Naive thymus-derived CD4-positive, alpha-beta T cell (primary cell): ENCODE results near the gene TTC7B. TPM values are rescaled to one million over a fixed set of nuclear protein-coding genes. Genes with fewer than 3 reads are reported as not detected.

Experiments
- ATAC-seq: fragments of 150-1000 bp; cut with Tn5 transposase; 2 replicates; pipeline ENCODE4 v1.10.0; 2021; ENCODE audit warnings: mild to moderate bottlenecking, moderate library complexity
- CTCF ChIA-PET: fragments of 350-600 bp; sonication (Branson Sonifier 250); formaldehyde crosslinking; loops from one replicate; lab custom pipeline; 2021; ENCODE audit warnings: antibody characterized with exemption; lab: Charles Lee
- POLR2A ChIA-PET: fragments of 350-600 bp; sonication (Branson Sonifier 250); formaldehyde crosslinking; loops from one replicate; lab custom pipeline; 2021; ENCODE audit warnings: antibody characterized with exemption, inconsistent platforms; lab: Charles Lee
- DNase-seq, 9 donors: peaks; one replicate each; pipeline versions ENCODE4 v3.0.0 to v3.0.0-alpha.2; 2020 to 2022; ENCODE audit warnings: mixed read lengths in 1 of 9
- H3K27ac ChIP-seq: one replicate; pipeline ENCODE4 v1.7.0; 2013; ENCODE audit warnings: mild to moderate bottlenecking, low read depth, low read length, moderate library complexity
- H3K27me3 ChIP-seq, 2 donors: one replicate each; pipeline ENCODE4 v1.7.0; 2013; ENCODE audit warnings: low read length in 2 of 2, mild to moderate bottlenecking in 2 of 2, moderate library complexity in 2 of 2; ENCODE audit not compliant: control insufficient read depth in 2 of 2, insufficient read depth in 2 of 2
- H3K36me3 ChIP-seq, 3 experiments: 1 replicate in 2 of 3; 2 replicates in 1 of 3; pipeline ENCODE4 v1.7.0; 2013; ENCODE audit warnings: low read length in 3 of 3, mild to moderate bottlenecking in 3 of 3, moderate library complexity in 1 of 3; ENCODE audit not compliant: insufficient read depth in 3 of 3, control insufficient read depth in 2 of 3
- H3K4me1 ChIP-seq, 2 donors: one replicate each; pipeline ENCODE4 v1.7.0; 2013; ENCODE audit warnings: low read length in 2 of 2, mild to moderate bottlenecking in 2 of 2, moderate library complexity in 1 of 2; ENCODE audit not compliant: control insufficient read depth in 2 of 2, insufficient read depth in 2 of 2
- H3K4me3 ChIP-seq: 2 replicates; pipeline ENCODE4 v1.7.0; 2013; ENCODE audit warnings: mild to moderate bottlenecking, low read length
- H3K9me3 ChIP-seq, 3 experiments: 1 replicate in 2 of 3; 2 replicates in 1 of 3; pipeline ENCODE4 v1.7.0; 2013; ENCODE audit warnings: low read length in 3 of 3; ENCODE audit not compliant: control insufficient read depth in 2 of 3
- H3K27ac Mint-ChIP-seq, 9 donors: one replicate each; pipeline ENCODE4 v1.8.0; 2020 to 2022; ENCODE audit warnings: mixed read lengths in 9 of 9, mild to moderate bottlenecking in 8 of 9, moderate library complexity in 5 of 9, inconsistent platforms in 2 of 9
- H3K27me3 Mint-ChIP-seq, 5 donors: one replicate each; pipeline ENCODE4 v1.8.0; 2021 to 2022; ENCODE audit warnings: mixed read lengths in 5 of 5, mild to moderate bottlenecking in 1 of 5
- H3K36me3 Mint-ChIP-seq, 5 donors: one replicate each; pipeline ENCODE4 v1.8.0; 2020 to 2022; ENCODE audit warnings: mixed read lengths in 5 of 5, mild to moderate bottlenecking in 3 of 5, inconsistent platforms in 1 of 5
- H3K4me1 Mint-ChIP-seq, 7 donors: one replicate each; pipeline ENCODE4 v1.8.0; 2020 to 2022; ENCODE audit warnings: mixed read lengths in 7 of 7, mild to moderate bottlenecking in 3 of 7, inconsistent platforms in 1 of 7
- H3K4me3 Mint-ChIP-seq, 10 donors: one replicate each; pipeline ENCODE4 v1.8.0; 2020 to 2022; ENCODE audit warnings: mild to moderate bottlenecking in 10 of 10, mixed read lengths in 10 of 10, moderate library complexity in 6 of 10, inconsistent platforms in 2 of 10
- H3K9me3 Mint-ChIP-seq, 11 donors: one replicate each; pipeline ENCODE4 v1.8.0; 2020 to 2022; ENCODE audit warnings: mixed read lengths in 11 of 11, mild to moderate bottlenecking in 4 of 11, inconsistent platforms in 1 of 11, moderate library complexity in 1 of 11
- intact Hi-C, 2 donors: fragments of 100-400 bp; cut with micrococcal nuclease; formaldehyde crosslinking; loops; one replicate each; pipeline ENCODE4 v1.15.1; 2023
- polyA plus RNA-seq, 2 donors: library from polyadenylated mRNA; unstranded; fragments of 300-500 nt; fragmentation: Illumina TruSeq; gene quantifications; one replicate each; pipeline ENCODE4 v1.2.3, GENCODE V29; 2021
- total RNA-seq, 6 experiments: library from RNA in 5 of 6; stranded (reverse) in 5 of 6; gene quantifications; 1 replicate in 5 of 6; 2 replicates in 1 of 6; pipeline ENCODE4 v1.2.3 and lab custom pipeline; 2021 to 2026

The TTC7B gene
- total and polyA plus RNA-seq, 7 experiments from 2014 or later: 0.08 to 9.5 (median 3.4) TPM; not detected in 2

DNA sequence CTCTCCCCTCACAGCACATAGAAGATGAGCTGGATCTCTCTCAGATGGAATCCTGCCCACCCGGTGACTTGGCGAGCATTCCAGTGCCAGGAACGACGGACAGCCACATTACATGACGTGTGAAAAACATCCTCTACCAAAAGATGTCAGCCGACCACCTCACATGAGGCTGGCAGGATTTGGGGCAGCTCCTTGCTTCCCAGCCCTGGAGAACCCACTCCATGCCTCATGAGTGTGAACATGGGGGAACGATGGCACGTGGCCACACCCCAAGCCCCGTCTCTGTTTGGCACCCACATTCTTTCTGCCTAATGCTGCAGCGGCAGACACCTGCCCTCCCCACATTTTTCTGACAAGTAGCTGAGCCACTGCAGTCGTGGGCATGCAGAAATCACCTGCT is 216.9 kb downstream of the TTC7B start:
- Mint-ChIP-seq H3K27me3 (peaks cover 3 to 16% (median 11%) of the 10 kb centered on the region in 5 donors), H3K9me3 (no peaks in the 10 kb centered on the region), H3K36me3 (no peaks in the 10 kb centered on the region), H3K4me3 (no peak overlapping the region), H3K4me1 (no peaks in the 10 kb centered on the region), H3K27ac (no peak overlapping the region)
- ChIA-PET POLR2A (no interaction called here), CTCF (no interaction called here)
- no peak overlapping the region for H3K27ac ChIP-seq
- no peak overlapping the region for H3K4me3 ChIP-seq
- H3K36me3 ChIP-seq: no peaks in the 10 kb centered on the region
- no peaks in the 10 kb centered on the region for H3K4me1 ChIP-seq
- H3K9me3 ChIP-seq: no peaks in the 10 kb centered on the region
- H3K27me3 ChIP-seq: no peaks in the 10 kb centered on the region
- ATAC-seq (no peak), DNase-seq (no peak)
- intact Hi-C loops: no loop called here

DNA sequence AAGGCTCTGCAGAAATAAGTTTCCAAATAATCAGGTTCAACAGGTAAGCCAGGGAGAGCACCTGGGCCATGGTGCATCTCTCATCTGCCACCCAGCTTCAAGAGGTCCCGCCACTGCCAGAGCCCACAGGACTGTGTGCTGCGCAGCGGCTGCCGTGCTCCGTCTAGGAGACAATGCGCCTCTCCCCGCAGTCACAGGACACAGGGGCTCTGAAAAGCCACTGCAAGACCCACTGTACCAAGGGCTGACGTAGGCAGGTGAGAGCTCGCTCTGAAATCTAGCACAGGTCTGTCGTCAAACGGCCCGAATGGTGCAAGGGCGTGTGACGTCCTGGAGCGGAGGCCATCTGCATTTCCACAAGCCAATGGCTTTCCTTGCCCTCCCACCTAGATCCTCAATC is 218.3 kb downstream of the TTC7B start:
- Histone ChIP-seq H3K9me3 (no peaks in the 10 kb centered on the region), H3K27me3 (no peaks in the 10 kb centered on the region), H3K4me1 (no peaks in the 10 kb centered on the region), H3K36me3 (no peaks in the 10 kb centered on the region), H3K4me3 (no peak overlapping the region), H3K27ac (no peak overlapping the region)
- H3K9me3 Mint-ChIP-seq: no peaks in the 10 kb centered on the region
- H3K36me3 Mint-ChIP-seq: no peaks in the 10 kb centered on the region
- no peak overlapping the region for H3K27ac Mint-ChIP-seq
- POLR2A ChIA-PET: no interaction called here
- no peak overlapping the region for H3K4me3 Mint-ChIP-seq
- H3K27me3 Mint-ChIP-seq: peaks cover 3 to 14% (median 4%) of the 10 kb centered on the region in 5 donors
- intact Hi-C loops: no loop called here
- H3K4me1 Mint-ChIP-seq: no peaks in the 10 kb centered on the region
- ATAC-seq (no peak), DNase-seq (no peak)
- CTCF ChIA-PET: no interaction called here

DNA sequence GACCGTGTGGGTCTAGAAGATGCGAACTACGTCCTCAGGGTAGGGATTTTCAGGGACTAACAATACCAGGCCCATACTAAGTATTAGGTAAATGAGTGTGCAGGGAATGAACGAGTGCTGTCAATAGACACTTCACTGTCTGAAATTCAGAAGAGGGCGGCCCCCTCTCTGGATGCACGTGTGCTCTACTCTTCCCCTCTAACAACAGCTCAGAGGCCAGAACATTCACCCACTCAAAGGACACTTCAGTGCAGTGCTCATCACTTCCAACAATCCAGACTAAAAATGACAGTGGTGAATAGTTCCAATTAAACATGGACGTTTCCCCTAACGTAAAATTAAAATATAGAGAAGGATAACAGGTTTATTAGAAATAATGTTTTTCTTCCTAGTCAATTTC is 219.5 kb downstream of the TTC7B start:
- Histone ChIP-seq H3K27me3 (no peaks in the 10 kb centered on the region), H3K9me3 (no peaks in the 10 kb centered on the region), H3K4me3 (no peak overlapping the region), H3K4me1 (no peaks in the 10 kb centered on the region), H3K27ac (no peak overlapping the region), H3K36me3 (no peaks in the 10 kb centered on the region)
- Mint-ChIP-seq H3K9me3 (no peaks in the 10 kb centered on the region), H3K4me3 (no peak overlapping the region), H3K4me1 (no peaks in the 10 kb centered on the region), H3K27ac (no peak overlapping the region), H3K36me3 (no peaks in the 10 kb centered on the region), H3K27me3 (peaks cover 0 to 13% (median 3%) of the 10 kb centered on the region in 5 donors)
- DNase-seq (no peak), ATAC-seq (no peak)
- intact Hi-C loops: no loop called here
- POLR2A ChIA-PET: no interaction called here
- CTCF ChIA-PET: no interaction called here

DNA sequence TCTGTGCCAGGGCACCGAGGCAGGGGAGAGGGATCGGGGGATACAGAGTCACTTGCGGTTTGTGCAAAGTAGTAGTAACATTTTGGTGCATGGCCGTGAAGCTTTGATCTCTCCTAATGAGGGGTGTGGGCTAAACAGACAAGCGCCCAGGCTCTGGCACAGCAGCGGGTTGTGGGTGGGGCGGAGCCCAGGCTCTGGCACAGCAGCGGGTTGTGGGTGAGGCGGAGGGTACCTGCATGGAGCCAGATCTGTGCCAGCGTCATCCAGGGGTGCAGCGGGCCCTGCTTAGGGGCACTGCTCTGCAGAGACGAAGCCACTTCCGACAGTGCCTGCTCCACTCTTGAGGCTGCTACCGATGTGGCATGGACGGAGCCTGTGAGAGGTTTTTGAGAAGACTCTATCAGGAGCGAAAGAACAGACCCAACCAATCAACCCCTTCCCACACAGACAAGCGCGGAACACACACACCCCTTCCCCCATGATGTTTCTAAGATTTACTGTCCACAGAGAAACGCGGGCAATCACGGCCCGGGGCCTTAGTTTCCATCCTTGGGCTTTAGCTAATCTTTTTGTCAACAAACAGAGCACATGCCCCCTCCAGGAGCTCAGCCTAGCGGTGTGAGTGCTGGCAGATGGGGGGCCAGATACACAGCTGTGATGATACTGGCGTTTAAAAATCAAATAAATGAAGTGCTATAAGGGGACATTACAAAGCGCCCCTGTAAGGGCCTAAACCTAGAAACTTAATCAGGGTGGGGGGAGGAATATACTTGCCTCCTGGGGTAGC is 222.8 kb downstream of the TTC7B start:
- Mint-ChIP-seq H3K4me1 (no peaks in the 10 kb centered on the region), H3K27me3 (peaks cover 0 to 4% (median 3%) of the 10 kb centered on the region in 5 donors), H3K4me3 (no peak overlapping the region), H3K27ac (no peak overlapping the region), H3K9me3 (no peaks in the 10 kb centered on the region), H3K36me3 (no peaks in the 10 kb centered on the region)
- Histone ChIP-seq H3K9me3 (no peaks in the 10 kb centered on the region), H3K36me3 (no peaks in the 10 kb centered on the region), H3K4me3 (no peak overlapping the region), H3K27me3 (no peaks in the 10 kb centered on the region), H3K27ac (no peak overlapping the region), H3K4me1 (no peaks in the 10 kb centered on the region)
- DNase-seq (no peak), ATAC-seq (no peak)
- intact Hi-C loops: no loop called here
- POLR2A ChIA-PET: interaction anchor here (0.7 kb wide), 1 partner anchor 127 kb away, joined by 3 read pairs; no protein-coding TSS in a partner anchor
- CTCF ChIA-PET: no interaction called here

DNA sequence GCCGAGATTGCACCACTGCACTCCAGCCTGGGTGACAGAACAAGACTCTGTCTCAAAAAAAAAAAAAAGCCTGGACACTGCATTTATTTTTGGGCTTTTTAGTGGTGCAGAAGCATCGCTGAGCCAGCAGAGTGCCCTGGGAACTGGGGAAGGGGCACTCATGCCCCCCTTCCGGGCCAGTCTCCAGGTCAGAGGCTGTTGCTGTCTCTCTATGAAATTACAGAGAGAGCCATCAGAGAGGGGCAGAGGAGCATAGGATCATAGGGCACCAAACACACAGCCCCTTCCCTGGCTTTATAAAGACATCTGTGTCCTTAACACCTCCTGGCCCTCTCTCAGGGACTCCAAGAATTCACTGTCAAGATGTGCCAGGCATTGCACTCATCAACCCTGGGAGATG is 223.6 kb downstream of the TTC7B start:
- ATAC-seq (no peak), DNase-seq (no peak)
- H3K27me3 Mint-ChIP-seq: peaks cover 0 to 4% (median 3%) of the 10 kb centered on the region in 5 donors
- no peak overlapping the region for H3K27ac ChIP-seq
- no peak overlapping the region for H3K4me3 ChIP-seq
- no peaks in the 10 kb centered on the region for H3K9me3 ChIP-seq
- no peak overlapping the region for H3K4me3 Mint-ChIP-seq
- no peaks in the 10 kb centered on the region for H3K4me1 Mint-ChIP-seq
- ChIA-PET CTCF (no interaction called here), POLR2A (interaction anchor here (0.7 kb wide), 1 partner anchor 126 kb away, joined by 3 read pairs; no protein-coding TSS in a partner anchor)
- no peaks in the 10 kb centered on the region for H3K36me3 ChIP-seq
- no peaks in the 10 kb centered on the region for H3K36me3 Mint-ChIP-seq
- intact Hi-C loops: no loop called here
- no peaks in the 10 kb centered on the region for H3K27me3 ChIP-seq
- H3K9me3 Mint-ChIP-seq: no peaks in the 10 kb centered on the region
- no peak overlapping the region for H3K27ac Mint-ChIP-seq
- no peaks in the 10 kb centered on the region for H3K4me1 ChIP-seq

DNA sequence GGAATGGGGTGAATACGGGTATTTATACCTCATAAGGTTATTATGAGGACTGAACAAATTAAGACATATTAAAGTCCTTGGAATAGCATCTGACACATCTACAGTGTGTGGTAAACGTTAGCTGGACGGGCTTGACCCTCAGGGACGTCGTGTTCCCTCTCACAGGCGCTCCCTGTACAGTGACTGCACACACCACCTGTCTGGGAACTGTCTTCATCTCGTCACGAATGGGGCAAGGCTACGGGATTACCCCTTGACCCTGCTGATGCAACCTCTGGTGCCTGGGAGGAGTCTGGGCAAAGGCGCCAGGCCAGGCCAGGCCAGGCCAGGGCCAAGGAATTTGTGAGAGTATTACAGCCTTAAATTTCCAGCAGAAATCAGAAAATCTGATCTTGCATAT is 228.3 kb downstream of the TTC7B start:
- no peak for ATAC-seq
- H3K9me3 ChIP-seq: no peaks in the 10 kb centered on the region
- no peaks in the 10 kb centered on the region for H3K36me3 ChIP-seq
- no peak overlapping the region for H3K27ac Mint-ChIP-seq
- H3K36me3 Mint-ChIP-seq: no peaks in the 10 kb centered on the region
- DNase-seq: no peak
- intact Hi-C loops: no loop called here
- no peaks in the 10 kb centered on the region for H3K4me1 Mint-ChIP-seq
- no peaks in the 10 kb centered on the region for H3K9me3 Mint-ChIP-seq
- CTCF ChIA-PET: no interaction called here
- no peak overlapping the region for H3K4me3 Mint-ChIP-seq
- POLR2A ChIA-PET: no interaction called here
- no peaks in the 10 kb centered on the region for H3K27me3 Mint-ChIP-seq
- no peak overlapping the region for H3K4me3 ChIP-seq
- no peaks in the 10 kb centered on the region for H3K27me3 ChIP-seq
- no peaks in the 10 kb centered on the region for H3K4me1 ChIP-seq
- H3K27ac ChIP-seq: no peak overlapping the region

DNA sequence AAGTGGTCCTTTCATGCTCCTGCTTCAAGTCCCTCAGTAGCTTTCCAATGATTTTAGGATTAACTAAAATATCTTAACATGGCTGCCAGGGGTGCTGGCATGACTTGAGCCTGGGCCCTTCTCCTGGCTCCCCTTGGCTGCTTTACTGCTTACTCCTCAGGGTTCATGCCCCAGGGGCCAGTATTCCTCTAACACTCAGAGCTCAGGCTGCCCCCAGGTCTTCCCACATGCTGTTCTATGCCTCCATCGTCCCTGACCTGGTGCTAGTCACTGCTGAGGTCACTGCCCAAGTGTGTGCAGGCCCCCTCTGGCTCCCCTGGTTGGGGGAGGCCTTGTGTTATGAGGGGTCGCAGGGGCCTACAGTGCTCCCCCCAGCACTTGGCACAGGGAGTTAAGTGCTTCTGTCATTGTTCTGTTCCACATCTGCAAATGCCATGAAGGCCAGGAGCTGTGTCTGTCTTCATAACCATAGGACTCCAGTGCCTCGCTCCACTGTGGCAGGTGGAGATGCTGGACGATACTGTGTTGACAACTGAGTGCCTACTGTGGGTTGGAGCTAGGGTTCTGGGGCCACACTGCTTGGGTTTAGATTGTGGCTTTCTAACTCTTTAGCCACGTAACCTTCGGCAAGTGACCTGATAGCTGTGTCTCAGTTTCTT is 228.8 kb downstream of the TTC7B start:
- POLR2A ChIA-PET: no interaction called here
- Mint-ChIP-seq H3K27me3 (no peaks in the 10 kb centered on the region), H3K4me3 (no peak overlapping the region), H3K36me3 (no peaks in the 10 kb centered on the region), H3K9me3 (no peaks in the 10 kb centered on the region), H3K4me1 (no peaks in the 10 kb centered on the region), H3K27ac (no peak overlapping the region)
- no peaks in the 10 kb centered on the region for H3K4me1 ChIP-seq
- H3K27me3 ChIP-seq: no peaks in the 10 kb centered on the region
- H3K4me3 ChIP-seq: no peak overlapping the region
- no peak for ATAC-seq
- no peaks in the 10 kb centered on the region for H3K36me3 ChIP-seq
- intact Hi-C loops: no loop called here
- no peaks in the 10 kb centered on the region for H3K9me3 ChIP-seq
- no peak overlapping the region for H3K27ac ChIP-seq
- no peak for DNase-seq
- CTCF ChIA-PET: no interaction called here
